HG02678 (cell line): ENCODE results near the gene SULF2.

Source experiments
- ATAC-seq: cut with Tn5 transposase; IDR thresholded peaks from one replicate; pipeline ENCODE4 v1.9.1; 2021; ENCODE audit warnings: mild to moderate bottlenecking, moderate library complexity; ENCODE audit not compliant: unreplicated experiment

The SULF2 gene

DNA sequence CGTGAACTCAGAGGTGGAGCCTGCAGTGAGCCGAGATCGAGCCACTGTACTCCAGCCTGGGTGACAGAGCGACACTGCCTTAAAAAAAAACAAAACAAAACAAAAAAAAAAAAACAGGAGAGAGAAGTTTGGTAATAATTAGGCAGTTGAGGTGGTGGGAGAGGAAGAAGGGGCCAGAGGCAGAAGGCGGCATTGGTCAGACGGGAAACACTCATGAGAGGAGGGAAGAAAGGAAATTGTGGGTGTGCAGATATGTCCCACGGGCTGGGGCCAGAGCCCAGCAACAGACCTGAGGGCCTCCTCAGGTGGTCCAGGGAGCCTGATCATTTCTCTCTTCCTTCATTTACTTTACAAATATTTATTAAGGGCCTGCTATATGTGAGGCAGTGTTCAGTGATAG, 20.0 kb downstream of the SULF2 start:
- ATAC-seq: no peak

DNA sequence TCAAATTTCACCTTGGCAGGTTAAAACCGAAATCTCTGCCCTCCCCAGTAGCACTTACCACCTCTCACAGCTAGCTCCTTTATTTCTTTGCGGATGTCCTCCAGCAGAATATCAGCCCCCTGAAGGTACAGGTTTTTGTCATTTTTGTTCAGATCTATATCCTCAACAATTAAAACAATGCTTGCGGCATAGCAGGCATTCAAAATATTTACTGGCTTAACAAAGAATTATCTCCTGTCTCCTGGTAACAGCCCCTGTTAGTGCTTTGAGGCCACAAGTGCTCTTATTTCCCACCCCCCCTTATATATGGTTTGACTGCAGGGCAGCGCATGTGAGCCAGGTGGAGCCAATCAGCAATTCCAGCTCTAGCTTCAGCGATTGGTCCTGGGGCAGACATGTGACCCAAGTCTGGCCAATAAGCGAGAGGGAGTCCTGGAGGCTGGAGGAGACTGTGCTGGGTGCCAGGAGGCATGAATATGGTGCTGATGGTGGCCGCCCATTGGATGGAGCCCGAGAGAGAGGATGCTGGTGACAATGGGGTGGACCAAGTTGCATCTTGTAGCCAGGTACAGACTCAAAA, 21.0 kb downstream of the SULF2 start:
- ATAC-seq: no peak

DNA sequence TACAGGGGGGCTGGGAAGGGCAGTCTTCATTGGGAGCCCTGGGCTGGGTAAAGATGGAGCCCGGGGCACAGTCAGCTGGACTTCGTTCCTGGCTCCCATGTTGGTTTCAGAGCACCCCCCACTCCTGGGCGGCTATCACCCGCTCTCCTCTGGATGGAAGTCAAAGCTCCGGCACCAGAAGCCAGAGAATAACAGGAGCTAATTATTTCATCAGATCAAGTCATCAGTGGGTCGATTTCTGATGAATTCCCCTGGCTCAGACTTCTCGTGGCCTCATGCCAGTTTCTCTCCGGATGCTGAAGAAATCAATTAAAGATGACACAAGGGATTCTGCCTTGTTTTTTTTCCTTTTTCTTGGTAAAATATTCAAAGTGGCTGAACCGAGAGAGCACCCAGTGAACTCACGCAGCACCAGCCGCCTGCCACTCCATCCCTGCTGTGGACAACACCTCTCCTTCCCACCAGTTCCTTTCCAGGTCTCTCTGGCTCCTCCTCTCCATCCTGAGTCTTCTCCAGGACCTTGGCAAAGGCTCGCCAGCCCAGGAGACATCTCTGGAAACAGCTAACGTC, 22.5 kb downstream of the SULF2 start:
- ATAC-seq: no peak

DNA sequence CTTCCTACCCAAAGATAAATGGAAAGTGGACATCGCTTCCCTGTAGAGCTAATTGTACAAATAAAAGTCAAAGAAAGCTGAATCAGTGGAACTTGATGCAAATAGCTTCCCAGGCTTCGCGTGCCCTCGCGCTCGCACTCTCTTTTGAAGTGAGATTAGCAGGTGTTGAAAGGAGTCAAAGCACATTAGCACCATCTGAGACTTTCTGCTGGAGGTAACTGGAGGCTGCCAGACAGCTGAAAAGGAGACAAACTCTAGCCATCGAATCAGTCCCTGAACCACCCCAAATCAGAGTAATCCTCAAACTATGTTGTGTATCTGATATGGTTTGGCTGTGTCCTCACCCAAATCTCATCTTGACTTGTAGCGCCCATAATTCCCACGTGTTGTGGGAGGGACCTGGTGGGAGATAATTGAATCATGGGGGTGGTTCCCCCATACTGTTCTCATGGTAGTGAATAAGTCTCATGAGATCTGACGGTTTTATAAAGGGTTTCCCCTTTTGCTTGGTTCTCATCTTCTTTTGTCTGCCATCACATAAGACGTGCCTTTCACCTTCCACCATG, 23.7 kb downstream of the SULF2 start:
- no peak for ATAC-seq

DNA sequence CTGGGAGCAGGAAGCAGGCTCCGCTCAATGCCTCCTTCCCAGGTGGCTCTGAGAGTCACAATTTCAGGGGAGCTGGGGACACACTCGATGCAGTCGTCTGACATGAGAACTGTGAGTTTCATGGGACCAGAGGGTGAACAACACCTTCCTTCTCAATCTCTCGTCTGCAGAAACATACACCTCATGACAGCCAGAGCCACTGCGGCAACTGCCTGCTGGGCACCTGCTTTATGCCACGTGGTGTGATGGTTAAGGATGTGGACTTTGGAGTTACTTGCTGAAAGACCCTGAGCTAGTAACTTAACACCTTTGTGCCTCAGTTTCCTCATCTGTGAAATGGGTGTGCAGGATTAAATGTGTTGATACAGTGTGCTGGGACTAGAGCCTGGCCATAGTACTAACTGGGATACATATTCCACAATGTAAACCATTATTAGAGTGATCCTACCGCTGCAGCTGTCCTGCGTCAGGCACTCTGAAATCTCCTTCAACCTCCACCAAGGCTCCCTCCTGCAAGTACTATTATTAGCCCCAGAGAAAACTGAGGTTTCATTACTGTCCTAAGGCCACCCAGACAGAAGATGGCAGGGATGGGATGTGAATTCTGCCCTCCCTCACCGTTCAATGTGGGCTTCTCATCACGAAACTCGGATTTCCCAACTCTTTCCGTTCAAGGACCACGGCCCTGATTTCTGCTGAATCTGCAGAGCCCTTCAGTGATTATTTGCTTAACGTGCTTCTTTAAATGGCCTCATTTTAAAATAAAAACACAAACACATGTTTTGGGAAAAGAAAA, 24.4 kb downstream of the SULF2 start:
- no peak for ATAC-seq

DNA sequence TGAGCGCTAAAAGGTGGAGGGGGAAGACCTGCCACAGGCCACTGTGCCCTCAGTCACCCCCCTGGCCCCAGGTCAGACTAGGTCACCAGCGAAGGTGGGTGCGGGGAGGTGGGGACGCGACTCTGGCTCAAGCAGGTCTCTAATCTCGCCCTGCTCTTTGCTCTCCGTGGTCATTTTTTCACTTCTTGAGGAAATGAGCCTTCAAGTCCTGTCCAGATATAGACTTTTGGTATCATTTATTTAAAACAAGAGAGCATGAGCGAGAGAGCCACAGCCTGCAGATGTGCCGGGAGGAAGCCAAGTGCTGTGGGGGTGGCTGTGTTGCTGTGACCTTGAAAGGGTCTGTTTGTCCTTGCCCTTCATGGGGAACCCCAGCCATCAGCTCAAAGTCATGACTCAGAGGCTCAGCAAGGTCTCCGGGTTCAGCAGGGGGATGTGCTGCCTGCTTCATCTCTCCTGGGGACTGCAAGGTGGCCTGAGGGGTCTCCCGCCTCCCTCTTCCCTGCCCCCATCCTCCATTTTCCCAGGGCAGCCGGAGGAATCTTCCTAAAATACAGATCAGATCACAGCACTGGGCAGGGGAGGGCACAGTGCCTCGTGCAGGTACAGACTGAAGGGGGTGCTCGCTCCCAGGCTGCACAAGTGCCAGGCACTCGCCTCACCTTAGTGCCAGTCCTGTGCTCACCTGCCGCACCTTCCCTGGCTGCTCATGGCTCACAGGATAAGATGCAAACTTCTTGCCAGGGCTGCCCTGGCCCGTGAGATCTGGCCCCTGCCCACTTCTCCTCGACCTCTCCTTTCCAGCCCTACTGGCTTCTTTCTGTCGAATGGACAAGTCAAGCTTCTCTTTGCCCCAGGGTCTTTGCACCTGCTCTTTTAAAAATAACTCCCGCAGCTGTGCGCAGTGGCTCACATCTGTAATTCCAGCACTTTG, 26.5 kb downstream of the SULF2 start:
- no peak for ATAC-seq

DNA sequence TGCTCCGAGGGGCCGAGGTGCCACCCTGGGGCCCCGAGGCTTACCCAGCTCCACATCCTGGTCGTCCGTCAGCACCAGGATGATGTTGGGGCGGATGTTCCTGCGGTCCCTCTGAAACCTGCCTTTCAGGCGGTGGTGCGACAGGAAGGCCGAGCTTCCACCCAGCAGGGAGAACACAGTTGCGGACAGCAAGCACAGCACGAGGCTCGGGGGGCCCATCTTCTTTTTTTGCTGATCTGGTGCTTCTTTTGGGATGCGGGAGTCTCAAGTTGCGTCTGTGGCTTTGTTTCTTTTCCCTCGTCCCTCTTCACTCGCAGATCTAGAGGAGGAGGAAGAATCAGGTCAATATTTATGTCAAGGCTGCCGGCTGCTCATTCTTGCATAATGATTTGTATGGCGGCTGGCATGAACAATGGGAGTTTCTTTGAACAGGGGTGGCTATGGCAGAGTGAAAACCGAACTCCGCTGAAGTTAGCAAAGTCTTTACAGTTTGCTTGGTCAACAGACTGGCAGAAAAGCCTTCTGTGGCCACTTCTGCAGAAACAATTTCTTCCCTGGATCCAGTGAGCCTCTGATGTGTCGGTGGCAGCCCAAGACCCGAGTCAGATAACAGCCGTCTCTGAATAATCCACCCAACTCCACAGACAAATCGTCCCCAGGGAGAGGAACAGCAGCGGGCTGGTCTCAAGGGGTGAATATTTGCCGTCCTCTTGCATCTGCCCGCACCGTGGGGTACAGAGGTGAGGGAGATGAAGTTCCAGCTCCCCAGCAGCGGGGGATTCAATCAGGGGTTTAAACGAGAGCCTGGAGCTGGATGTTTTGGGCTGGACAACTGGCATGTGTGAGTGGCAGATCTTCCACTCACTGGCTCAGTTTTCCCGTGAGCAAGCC, 27.9 kb downstream of the SULF2 start:
- no peak for ATAC-seq

DNA sequence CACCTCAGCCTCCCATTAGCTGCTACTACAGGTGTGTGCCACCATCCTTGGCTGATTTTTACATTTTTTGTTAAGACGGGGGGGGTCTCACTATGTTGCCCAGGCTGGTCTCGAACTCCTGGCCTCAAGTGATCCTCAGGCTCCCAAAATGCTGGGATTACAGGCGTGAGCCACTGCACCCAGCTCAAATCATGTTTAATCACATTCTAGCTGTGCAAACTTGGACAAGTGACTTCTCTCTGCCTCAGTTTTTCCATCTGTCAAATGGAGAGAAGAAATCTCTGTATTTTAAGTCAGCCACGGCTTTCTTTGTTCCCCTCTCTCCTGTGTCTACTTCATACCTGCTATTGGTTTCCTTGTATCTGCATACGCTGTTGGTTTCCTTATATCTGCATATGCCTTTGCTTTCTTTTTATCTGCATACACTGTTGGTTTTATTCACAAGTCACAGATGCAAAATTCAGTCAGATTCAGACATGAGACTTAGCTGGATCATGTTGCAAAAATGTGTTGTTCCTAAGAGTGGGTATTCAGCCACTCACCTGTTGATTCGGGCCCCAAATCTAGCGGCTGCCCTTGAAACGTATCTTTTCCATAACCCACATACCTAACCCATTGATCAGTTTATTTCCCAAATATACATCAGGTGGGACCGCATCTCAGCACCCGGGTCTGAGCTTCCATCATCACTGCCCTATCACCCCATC, 30.2 kb downstream of the SULF2 start:
- ATAC-seq: no peak

DNA sequence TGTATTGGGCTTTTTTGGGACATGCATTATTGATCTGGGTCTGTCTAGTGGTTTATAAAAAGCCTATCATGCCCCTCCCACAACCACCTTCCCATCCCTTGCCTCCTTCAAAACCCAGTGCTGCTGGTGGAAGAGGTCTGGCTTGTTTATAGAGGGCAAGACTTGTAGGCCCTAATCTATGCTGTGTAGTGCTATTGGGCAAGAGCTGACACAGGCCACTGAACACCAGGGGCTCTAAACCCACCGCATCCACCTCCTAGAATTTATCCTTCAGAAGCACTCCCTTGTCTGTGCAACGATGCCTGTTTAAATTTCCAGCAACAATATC, 30.9 kb downstream of the SULF2 start:
- ATAC-seq: no peak

DNA sequence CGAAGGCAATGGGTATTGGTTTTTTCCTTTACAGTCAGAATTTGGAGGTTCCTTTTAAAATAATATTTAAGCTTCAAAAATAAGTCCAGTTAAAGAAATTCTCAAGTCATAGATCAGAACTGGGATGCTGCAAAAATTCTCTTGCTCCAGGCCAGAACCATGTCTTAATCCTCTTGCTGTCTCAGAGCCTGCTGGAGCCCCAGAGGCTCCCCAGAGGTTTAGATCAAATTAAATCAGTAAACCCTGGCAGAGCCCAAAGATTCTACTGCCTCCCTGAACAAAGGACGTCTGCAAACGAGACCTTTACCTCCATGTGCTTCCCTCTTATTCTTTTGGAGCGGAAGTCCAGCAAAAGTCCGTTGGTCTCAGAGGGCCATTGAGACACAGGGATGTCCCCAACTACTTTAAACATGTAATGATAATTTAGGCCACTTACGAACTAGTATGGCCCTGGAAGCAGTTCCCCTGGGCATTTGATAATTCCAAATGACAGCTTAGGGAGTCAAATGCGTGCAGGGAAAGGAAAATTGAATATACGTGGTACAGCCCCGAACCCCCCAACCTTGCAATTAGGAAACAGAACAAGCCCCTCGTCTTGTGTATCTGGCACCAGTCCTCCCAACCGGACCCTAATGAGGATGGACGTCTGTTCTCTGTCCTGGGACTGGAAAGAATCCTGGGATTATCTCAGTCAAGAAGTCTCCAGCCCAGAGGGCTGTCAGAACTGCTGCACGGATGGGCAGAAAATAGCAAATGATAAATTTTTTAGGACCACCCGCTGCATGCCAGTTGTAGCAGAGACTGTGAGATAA, 31.5 kb downstream of the SULF2 start:
- ATAC-seq: no peak

DNA sequence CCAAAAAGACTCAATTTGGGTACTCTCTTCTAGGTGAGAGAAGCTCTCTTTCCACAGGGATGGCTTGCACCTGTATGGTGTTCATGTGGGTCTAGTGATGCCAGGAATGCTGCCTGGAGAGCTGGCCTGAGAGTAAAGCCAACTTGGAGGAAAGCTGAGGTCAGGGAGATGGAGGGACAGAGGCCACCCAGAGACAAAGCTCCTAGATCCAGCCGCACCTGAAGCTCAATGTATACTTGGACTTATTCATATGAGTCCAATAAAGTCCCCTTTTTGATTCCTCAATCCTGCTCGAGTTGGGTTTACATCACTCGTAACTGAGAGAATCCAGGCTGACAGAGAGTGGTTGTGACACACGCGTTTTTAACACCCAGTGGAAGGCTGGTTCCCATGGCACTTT, 33.8 kb downstream of the SULF2 start:
- ATAC-seq: no peak

DNA sequence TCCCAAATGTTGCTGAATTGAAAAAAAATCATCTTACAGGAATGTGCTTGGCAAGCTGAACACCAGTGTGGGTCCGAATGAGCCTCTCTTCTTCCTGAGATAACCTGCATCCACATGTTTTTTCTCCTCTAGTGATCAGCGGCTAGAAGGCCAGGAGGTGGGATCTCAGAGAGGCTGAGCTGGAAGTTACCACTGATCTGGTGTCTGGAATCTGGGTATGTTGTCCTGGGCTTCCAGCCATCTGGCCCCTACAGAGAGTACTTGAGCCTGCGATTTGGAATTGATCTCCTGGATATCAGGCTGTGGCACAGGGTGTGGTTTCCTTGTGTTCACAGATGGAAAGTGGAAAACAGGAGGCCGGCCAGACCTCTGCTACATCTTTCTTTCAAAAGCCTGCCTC, 35.9 kb downstream of the SULF2 start:
- ATAC-seq: no peak

DNA sequence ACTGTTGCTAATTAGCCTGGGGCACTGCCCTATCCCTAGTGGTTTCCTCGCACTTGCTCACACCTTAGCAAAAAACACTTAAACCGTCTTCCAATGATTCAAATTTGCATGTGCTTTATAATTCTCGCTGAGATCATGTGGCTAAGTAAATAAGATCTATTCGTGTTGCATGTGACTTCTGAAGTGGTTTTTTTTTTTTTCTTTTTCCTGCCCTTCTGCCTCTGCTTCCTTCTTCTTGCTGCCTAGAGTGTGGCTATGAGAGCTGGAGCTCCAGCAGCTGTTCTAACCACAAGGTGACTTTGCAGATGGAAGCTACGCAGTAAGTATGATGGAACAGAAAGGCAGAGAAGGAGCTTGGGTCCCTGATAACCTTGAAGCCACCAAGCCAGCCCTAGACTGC, 36.5 kb downstream of the SULF2 start:
- ATAC-seq: no peak

DNA sequence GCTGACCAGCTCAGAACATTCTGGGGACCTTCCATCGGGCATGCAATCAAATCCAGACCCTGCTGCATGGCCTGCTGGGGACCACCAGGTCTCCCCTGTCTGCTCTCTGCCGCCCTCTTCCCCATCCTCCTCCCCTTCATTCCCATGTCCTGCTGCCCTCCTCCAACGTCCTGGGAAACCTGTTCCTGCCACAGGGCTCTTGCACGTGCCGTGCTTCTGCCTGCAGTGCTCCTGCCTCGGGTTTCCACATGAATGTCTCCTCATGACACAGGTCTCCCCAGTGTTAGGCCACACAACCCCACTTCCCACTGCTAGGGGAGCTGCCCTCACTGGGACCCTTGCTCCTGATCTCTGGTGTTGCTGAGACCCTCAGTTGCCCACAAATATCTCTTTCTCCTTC, 37.2 kb downstream of the SULF2 start:
- no peak for ATAC-seq

DNA sequence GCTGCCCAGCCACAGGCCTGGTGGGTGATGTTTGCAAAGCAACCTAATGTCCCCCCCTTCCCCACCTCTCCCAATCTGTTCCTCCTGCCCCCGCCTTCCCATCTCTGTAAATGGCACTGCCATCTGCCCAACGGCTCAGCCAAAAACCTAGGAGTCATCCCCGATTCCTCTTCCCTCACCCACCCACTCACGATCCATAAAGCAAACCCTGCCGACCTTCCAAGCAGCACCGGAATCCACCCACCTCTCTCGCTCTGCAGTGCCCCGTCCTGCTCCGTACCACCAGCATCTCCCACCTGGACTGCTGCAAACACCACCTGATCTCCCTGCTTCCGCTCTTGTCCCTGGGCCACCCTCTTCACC, 37.6 kb downstream of the SULF2 start:
- ATAC-seq: no peak

DNA sequence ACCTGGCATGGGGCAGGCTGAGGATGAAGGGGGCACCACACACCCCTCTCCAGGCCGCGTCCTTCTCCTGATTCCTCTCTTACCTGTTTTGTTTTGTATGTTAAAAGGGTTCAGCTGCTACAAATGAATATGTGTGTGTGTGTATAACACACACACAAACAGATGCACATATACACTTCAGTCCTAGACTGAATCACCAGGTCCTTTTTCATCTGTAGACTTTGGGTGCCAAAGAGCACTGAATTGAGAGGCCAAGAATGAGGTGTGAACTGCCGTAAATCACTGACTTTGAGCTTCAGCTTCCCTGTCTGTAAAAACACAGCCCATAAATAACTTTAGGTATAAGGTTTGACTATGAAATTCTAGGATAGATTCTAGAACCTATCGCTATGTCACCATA, 40.5 kb downstream of the SULF2 start:
- no peak for ATAC-seq

DNA sequence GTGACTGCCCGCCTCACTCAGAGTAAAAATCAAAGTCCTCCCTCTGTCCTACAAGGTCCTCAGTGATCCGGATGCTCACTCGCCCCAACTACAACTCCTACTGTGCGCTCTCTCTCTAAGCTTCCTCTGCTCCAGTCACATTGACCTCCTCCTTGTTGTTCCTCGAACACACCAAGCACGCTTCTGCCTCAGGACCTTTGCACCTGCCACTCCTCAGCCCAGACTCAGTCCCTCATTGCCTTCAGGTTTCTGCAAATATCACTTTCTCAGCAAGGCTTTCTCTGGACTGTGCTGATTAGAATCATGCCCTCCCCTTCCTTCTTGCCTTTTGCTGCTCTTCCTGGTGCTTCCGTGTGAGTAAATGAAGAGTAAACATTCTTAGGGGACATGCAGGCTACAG, 41.6 kb downstream of the SULF2 start:
- ATAC-seq: no peak

DNA sequence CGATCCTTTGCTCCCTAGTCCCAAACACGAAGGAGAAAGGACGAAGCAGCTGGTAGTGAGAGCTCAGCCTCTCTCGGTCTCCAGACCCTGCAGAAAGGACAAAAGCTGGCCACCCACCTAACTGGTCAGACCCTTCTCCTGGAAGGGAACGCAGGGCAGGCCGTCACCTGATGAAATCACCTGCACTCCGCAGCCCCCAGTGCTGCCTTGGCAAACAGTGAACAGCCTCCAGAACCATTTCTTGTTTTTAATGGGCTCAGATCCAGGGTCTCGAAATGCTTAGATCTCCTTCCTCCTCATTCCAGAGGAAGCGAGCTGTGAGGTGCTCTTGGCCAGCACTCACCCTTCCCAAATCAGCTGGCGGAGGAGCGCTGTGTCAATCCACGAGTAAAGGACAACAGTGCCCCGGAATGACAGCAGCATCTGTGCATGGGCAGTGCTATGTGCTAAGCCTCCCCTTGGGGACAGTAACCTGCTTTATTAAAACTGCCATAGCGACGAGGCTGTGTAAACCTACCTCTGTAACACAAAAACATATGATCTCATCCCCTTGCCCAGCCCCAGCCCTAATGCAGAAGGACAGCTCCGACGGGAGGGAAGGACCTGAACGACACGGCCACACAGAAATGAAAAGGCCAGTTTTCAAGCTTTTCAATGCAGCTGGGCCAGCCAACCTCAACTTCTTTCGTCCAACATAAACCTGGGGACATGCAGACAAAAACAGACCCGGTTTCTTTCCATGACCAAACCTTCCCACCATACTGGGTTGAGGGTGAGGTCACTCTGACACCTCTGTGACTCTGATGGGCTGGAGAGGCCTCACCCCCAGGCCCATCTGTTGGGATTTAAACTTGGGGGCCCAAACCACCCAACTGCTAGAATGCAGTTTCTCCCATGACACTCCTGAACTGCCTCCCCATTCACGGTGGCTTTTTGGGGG, 43.3 kb downstream of the SULF2 start:
- ATAC-seq: no peak
